22Rv1 (cell line): Measurements from ENCODE around the gene EFCAB10.

Experiments
- ZFX ChIP-seq: fragments of 450-650 bp; IDR thresholded peaks from 2 replicates; pipeline ENCODE4 v1.6.1; 2017; ENCODE audit warnings: antibody characterized with exemption, borderline replicate concordance
- TF ChIP-seq, protein P1 (sequence below): fragments of 450-650 bp; IDR thresholded peaks from 2 replicates; pipeline ENCODE4 v1.5.1; 2017; ENCODE audit warnings: mild to moderate bottlenecking

GRCh38 chr7:105559926-105560325 lies 21.4 kb downstream of the EFCAB10 start:
- TF ChIP-seq, protein P1, sequence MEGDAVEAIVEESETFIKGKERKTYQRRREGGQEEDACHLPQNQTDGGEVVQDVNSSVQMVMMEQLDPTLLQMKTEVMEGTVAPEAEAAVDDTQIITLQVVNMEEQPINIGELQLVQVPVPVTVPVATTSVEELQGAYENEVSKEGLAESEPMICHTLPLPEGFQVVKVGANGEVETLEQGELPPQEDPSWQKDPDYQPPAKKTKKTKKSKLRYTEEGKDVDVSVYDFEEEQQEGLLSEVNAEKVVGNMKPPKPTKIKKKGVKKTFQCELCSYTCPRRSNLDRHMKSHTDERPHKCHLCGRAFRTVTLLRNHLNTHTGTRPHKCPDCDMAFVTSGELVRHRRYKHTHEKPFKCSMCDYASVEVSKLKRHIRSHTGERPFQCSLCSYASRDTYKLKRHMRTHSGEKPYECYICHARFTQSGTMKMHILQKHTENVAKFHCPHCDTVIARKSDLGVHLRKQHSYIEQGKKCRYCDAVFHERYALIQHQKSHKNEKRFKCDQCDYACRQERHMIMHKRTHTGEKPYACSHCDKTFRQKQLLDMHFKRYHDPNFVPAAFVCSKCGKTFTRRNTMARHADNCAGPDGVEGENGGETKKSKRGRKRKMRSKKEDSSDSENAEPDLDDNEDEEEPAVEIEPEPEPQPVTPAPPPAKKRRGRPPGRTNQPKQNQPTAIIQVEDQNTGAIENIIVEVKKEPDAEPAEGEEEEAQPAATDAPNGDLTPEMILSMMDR, result no peak
- no peak for TF ChIP-seq ZFX
